GM18511 (cell line): Measurements from ENCODE around the gene PTPRM.

Experiments
- ATAC-seq: cut with Tn5 transposase; IDR thresholded peaks from one replicate; pipeline ENCODE4 v1.9.1; 2021; ENCODE audit warnings: mild to moderate bottlenecking, moderate library complexity; ENCODE audit not compliant: unreplicated experiment

The PTPRM gene

GRCh38 chr18:8337211-8337610 lies 770.1 kb downstream of the PTPRM start:
- no peak for ATAC-seq

GRCh38 chr18:8339210-8339609 lies 772.1 kb downstream of the PTPRM start:
- ATAC-seq = no peak

GRCh38 chr18:8339952-8340351 lies 772.8 kb downstream of the PTPRM start:
- ATAC-seq = no peak

GRCh38 chr18:8341481-8342230 lies 774.5 kb downstream of the PTPRM start:
- no peak for ATAC-seq

- ATAC-seq = no peak
Measured at GRCh38 chr18:8348051-8348720, 781.1 kb downstream of the PTPRM start.

- ATAC-seq = no peak
Measured at GRCh38 chr18:8349608-8350323, 782.6 kb downstream of the PTPRM start.

GRCh38 chr18:8350628-8351027 lies 783.5 kb downstream of the PTPRM start:
- ATAC-seq = no peak

GRCh38 chr18:8351161-8351560 lies 784.0 kb downstream of the PTPRM start:
- ATAC-seq = no peak

GRCh38 chr18:8354304-8354703 lies 787.2 kb downstream of the PTPRM start:
- no peak for ATAC-seq

GRCh38 chr18:8356001-8356400 lies 788.9 kb downstream of the PTPRM start:
- ATAC-seq = no peak

GRCh38 chr18:8357320-8357719 lies 790.2 kb downstream of the PTPRM start:
- ATAC-seq = no peak

GRCh38 chr18:8358033-8358765 lies 791.1 kb downstream of the PTPRM start:
- no peak for ATAC-seq

GRCh38 chr18:8359076-8359475 lies 792.0 kb downstream of the PTPRM start:
- ATAC-seq = no peak

GRCh38 chr18:8359481-8359880 lies 792.4 kb downstream of the PTPRM start:
- no peak for ATAC-seq

- ATAC-seq = no peak
Measured at GRCh38 chr18:8361941-8362471, 794.9 kb downstream of the PTPRM start.

- ATAC-seq = no peak
Measured at GRCh38 chr18:8362863-8363262, 795.7 kb downstream of the PTPRM start.

GRCh38 chr18:8364385-8364784 lies 797.3 kb downstream of the PTPRM start:
- no peak for ATAC-seq

GRCh38 chr18:8365006-8365405 lies 797.9 kb downstream of the PTPRM start:
- ATAC-seq = no peak

- no peak for ATAC-seq
Measured at GRCh38 chr18:8365528-8365927, 798.4 kb downstream of the PTPRM start.

- no peak for ATAC-seq
Measured at GRCh38 chr18:8366070-8366469, 799.0 kb downstream of the PTPRM start.

GRCh38 chr18:8366656-8367055 lies 799.5 kb downstream of the PTPRM start:
- ATAC-seq = no peak
